NK-92 (cell line): Measurements from ENCODE around the gene NTRK3.

Source experiments
- DNase-seq: peaks from one replicate; lab custom pipeline; 2025; ENCODE audit not compliant: unreplicated experiment; lab: John Stamatoyannopoulos, UW

Gene NTRK3

GRCh38 chr15:88256279-88257230 is at the start of gene NTRK3:
Gene NTRK3 (minus strand): TSS chr15:88256739. CDS start chr15:88256153, 586 bp downstream.
- no peak for DNase-seq

DNA sequence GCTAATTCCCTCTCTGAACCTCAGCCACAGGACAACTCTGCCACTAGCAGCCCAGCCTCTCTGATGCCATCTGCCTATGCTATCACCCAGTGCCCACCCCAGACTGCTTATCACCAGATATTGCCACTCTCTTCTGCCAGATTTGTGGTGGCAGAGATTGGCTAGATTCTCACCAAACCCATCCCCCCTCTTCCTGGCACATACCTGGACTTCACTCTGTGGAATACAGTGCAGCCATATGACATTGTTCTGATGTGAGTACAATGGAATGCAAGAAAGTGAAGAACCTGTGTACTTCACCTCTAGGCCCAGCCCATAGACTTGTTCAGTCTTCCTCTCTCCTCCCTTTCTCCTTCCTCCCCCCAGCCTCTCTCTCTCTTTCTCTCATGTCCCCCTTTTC is 46.9 kb upstream of the NTRK3 start:
- no peak for DNase-seq

DNA sequence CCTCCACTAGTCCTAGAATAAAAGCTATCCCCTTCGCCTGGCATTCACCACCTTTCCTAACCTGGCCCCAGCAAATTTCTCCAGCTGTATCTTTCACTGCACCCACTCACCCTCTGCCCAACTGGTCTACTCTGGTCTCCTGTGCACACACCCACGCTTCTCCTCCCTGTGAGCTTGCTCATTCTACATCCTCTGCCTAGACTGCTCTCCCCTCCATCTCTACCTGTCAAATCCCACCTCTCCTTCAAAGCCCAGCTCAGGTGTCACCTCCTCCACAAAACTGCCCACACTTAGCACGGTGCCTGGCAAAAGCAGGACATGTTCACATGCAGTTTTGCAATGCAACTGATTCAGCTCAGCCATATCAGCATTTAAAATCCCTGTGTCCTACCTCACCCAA is 45.8 kb upstream of the NTRK3 start:
- DNase-seq: no peak

- no peak for DNase-seq
These were observed 44.8 kb upstream of the NTRK3 start for GRCh38 chr15:88301311-88301710.

DNA sequence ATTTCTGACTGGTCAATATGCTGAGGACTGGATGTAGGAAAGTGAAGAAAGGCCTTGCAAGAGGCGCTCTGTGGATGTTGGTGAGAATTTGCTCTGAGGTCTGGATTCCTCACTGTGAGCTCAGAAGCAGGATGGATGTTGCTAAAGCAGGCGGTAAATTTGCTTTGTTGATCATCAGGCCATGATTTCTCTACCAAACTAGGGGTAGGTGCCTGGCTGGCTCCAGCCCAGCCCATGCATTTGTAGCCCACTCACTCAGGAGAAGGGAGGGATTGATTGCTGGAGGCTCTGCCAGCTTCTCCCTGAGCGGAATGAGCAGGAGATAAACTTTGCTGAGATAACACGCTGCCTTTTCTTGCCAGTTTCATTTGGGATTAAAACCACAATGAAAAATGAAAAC is 44.3 kb upstream of the NTRK3 start:
- DNase-seq: no peak

DNA sequence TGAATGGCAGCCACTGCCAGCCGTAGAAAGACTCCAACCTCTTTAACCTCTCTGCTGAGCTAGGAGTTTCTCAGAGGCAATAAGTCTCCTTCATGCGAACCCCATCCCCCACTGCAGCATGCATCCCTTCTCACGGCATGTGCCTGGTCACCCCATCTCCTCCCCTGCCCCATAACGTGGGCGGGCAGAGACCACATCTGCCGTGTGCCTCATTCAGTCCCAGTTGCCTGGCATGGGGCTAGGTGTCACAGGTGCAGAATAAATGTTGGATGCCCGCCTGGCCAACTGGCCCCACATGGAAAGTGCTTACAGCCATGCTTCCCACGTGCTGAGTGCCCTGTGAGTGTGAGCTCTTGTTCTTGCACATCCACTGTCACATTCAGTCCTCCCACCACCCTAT is 43.5 kb upstream of the NTRK3 start:
- DNase-seq: no peak

- no peak for DNase-seq
These were observed 43.0 kb upstream of the NTRK3 start for GRCh38 chr15:88299497-88299896.

- no peak for DNase-seq
These were observed 32.1 kb upstream of the NTRK3 start for GRCh38 chr15:88288661-88289060.

DNA sequence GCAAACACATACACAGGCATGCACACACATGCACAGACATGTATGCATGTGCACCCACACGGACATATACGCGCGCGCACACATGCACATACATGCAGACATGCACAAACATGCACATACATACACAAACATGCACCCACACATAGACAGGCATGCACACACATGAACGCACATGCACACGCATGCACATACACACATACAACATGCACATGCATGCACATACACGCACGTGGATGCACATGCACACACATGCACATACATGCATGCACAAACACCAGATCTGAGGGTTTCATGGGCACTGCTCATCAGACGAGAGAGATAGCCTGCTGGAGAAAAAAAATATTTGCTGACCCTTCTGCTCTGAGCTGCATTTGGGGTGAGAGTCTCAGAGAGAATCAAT is 31.7 kb upstream of the NTRK3 start:
- DNase-seq: no peak

GRCh38 chr15:88284318-88284998 is 27.9 kb upstream of the NTRK3 start:
- no peak for DNase-seq

- DNase-seq: no peak
These were observed 26.1 kb upstream of the NTRK3 start for GRCh38 chr15:88282614-88283013.

GRCh38 chr15:88276821-88277410 is 20.4 kb upstream of the NTRK3 start:
- no peak for DNase-seq

GRCh38 chr15:88275804-88276203 is 19.3 kb upstream of the NTRK3 start:
- DNase-seq: no peak

DNA sequence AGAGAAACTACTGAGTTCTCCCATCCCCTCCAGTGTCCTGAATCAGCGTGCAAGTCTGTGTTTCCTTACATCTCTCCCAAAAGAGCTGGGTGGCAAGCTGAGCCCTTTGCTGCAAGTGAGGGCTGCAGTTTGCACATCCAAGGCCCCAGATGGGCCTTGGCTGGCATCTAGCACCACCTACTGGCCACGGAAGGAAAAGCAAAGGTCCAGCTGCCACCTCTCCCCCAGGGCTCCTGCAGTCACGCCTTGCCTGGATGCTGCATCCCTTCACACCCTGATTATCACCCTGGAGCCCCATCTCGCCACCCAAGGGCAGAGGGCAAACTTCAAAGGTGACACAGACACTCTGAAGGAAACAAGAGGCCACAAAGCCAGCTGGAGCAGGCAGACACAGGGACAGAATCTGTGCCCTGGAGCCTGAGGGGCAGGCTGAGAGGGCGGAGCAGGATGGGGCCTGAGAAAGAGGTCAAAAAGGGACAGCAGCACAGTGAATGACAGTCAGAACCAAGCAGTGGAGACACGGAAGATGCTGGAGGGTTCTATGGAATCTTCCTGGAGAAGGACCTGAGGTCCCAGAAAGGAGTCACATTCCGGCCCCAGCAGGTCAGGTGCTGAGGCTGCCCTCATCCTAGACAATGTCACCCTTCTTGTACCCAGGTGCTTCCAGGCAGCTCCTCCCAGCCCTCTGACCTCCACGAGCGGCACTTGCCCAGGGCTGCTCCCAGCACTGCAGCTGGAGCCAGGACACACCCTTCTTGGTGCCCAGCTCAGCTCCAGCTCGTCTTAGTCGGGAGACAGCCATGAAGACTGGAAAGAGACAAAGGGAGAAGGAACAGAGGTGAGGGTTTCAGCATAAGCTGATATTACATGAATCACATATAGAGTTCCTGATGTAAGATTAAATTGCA is 18.3 kb upstream of the NTRK3 start:
- DNase-seq: no peak

- no peak for DNase-seq
These were observed 15.9 kb upstream of the NTRK3 start for GRCh38 chr15:88272421-88272820.

GRCh38 chr15:88269356-88270062 is 13.0 kb upstream of the NTRK3 start:
- DNase-seq: no peak

DNA sequence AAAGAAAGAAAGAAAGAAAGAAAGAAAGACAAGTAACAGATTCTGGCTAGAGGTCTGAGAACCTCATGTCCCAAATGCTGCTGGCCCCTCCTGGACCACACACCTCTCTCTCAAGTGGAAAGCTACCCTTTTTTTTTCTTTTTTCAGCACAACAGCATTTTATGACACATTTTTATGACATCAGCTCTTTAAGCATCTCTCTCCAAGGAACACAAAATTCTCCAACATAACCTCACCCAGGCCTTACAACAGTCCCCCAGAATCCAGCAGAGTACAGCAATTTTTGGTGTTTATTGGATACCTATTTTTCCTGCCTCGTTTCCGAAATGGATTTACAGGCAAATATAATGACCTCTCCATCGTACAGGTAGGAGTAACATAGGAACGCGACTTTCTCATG is 11.2 kb upstream of the NTRK3 start:
- DNase-seq: no peak

DNA sequence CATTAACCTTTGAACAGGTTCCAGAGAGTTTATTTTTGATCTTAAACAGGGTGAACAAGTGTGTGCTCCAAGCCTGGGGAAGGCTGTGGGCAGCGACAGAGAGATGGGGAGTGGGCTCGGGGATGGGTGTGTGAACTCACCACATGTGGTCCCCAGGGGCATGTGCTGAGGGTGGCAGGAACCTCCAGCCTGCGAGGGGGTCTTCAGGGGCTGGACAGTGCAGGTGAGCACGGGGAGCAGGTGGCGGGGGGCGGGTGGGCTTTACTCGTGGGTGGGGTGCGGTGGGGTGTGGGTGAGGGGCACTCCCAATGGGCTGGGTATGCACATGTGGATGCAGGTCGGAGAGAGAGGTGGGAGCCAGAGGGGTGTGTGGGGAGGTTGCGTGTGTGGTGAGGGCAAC is 9.6 kb upstream of the NTRK3 start:
- DNase-seq: no peak

DNA sequence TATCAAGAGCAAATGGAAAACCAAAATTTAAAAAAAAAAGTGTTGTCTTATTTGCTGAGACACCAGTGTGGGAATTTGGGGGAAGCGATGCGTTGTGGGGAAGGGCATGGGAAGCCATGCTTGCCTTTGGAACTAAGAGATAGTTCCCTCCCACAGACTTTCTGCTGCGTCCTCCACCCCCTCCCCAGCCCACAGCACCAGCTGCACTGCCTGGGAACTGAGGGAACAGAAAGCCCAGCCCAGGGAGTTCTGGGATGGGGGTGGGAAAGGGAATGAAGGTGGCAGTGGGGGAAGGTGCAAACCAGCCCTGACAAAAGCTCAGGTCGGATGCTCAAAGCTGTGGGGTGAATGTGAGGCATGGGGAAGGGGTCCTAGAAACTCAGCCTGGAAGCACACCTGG is 8.1 kb upstream of the NTRK3 start:
- DNase-seq: no peak

DNA sequence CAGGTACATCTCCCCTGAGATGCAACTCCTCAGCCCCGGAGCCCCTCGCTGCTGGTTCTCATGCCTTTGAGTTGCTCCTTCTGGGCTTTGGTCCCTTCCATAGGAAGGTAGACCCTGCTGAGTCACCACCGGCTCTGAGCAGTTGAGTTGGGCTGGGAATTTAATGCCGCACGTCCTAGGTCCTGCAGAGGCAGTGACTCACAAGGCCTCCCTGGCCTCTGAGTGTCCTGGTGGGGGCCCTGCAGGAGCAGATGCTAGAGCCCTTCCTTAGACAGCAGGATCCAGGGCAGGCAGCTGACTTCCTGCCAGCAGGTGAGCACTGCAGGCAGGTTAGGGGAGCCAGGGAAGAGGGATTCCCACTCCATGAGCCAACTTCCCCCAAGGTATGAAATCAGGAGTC is 5.5 kb upstream of the NTRK3 start:
- DNase-seq: no peak
